Adrenal gland (tissue), 12 donors: ENCODE data around the gene UBTD2. TPM values are rescaled to one million over a fixed set of nuclear protein-coding genes. Genes with fewer than 3 reads are reported as not detected.

Experiments used
- DNase-seq, 7 donors: peaks; one replicate each; pipeline ENCODE4 v3.0.0-alpha.2; 2019 to 2020
- H3K27ac ChIP-seq, 5 donors: fragments of 200-600 bp; sonication (generic) in 4 of 5; 1 replicate in 3 of 5; 2 replicates in 2 of 5; pipeline versions ENCODE4 v1.5.1 to v1.8.0; 2016 to 2020; ENCODE audit warnings: mild to moderate bottlenecking in 1 of 5
- H3K27me3 ChIP-seq: fragments of 200-600 bp; 2 replicates; pipeline ENCODE4 v1.8.0; 2021
- H3K36me3 ChIP-seq, 2 donors: fragments of 200-600 bp; replicated peaks in 1 of 2; 1 replicate in 1 of 2; 2 replicates in 1 of 2; pipeline versions ENCODE4 v1.5.1 to v1.8.0; 2018 to 2022
- H3K4me1 ChIP-seq, 2 donors: fragments of 200-600 bp; replicated peaks in 1 of 2; 1 replicate in 1 of 2; 2 replicates in 1 of 2; pipeline versions ENCODE4 v1.5.1 to v1.8.0; 2018 to 2021
- H3K4me3 ChIP-seq, 4 donors: fragments of 200-600 bp; sonication (generic) in 3 of 4; one replicate each; pipeline ENCODE4 v1.5.1; 2016 to 2018
- H3K9me3 ChIP-seq, 3 donors: fragments of 200-600 bp; sonication (generic) in 1 of 3; replicated peaks in 1 of 3; 1 replicate in 2 of 3; 2 replicates in 1 of 3; pipeline versions ENCODE4 v1.5.1 to v1.8.0; 2016 to 2021
- POLR2A ChIP-seq, 2 donors: fragments of 450-650 bp; IDR thresholded peaks; one replicate each; pipeline ENCODE4 v1.6.1; 2017; ENCODE audit warnings: antibody characterized with exemption in 2 of 2, mild to moderate bottlenecking in 2 of 2, moderate library complexity in 1 of 2
- WGBS, 4 donors: extraction: QIAGEN DNeasy Blood & Tissue Kit in 2 of 4; methylation state at CpG; one replicate each; pipeline versions ENCODE4 v1.1.5 to v1.1.7; 2013 to 2017; 5-methylcytosine and 5-hydroxymethylcytosine counted together
- intact Hi-C, 2 donors: fragments of 100-400 bp; cut with DNase I; formaldehyde crosslinking; loops; one replicate each; pipeline versions ENCODE4 v1.14.1 to v1.15.0; 2022 to 2023
- polyA plus RNA-seq, 3 donors: library from polyadenylated mRNA; stranded (reverse); fragments of 200-250 nt in 2 of 3; fragments of 350-450 nt in 1 of 3; fragmentation: Illumina TruSeq in 1 of 3; extraction: RNeasy Lipid Tissue Mini Kit (QIAGEN cat#74804) in 1 of 3; gene quantifications; one replicate each; pipeline ENCODE4 v1.2.3, GENCODE V29; 2013 to 2014
- small RNA-seq, 2 donors: library from RNA; depleted of rRNA; stranded (forward); fragments of <200 nt; gene quantifications; one replicate each; pipeline ENCODE3, GENCODE V24; 2016
- total RNA-seq, 9 donors: library from RNA; depleted of rRNA in 4 of 9; stranded (reverse); fragments of >200 nt in 4 of 9; fragments of 120-200 nt in 1 of 9; fragmentation: NEBNext Ultra II Directional in 1 of 9; extraction: Animal tissue kit (Norgen Biotek cat#: 25700) in 1 of 9; gene quantifications; one replicate each; pipeline versions ENCODE4 v1.1.0 to v1.2.4, GENCODE V29; 2013 to 2023
- TF ChIP-seq, protein P1 (sequence below), 6 experiments: fragments of 450-650 bp in 4 of 6; fragments of 200-600 bp in 2 of 6; sonication (generic) in 1 of 6; IDR thresholded peaks; 1 replicate in 5 of 6; 2 replicates in 1 of 6; pipeline versions ENCODE4 v1.5.1 to v1.8.0; 2016 to 2021; ENCODE audit warnings: antibody characterized with exemption in 6 of 6, mild to moderate bottlenecking in 2 of 6, moderate library complexity in 1 of 6
- donor health status: healthy with polysubstance abuse.
- donor health status: Bipolar disorder and iron deficiency.
- donor health status: DM: yes; HTN: yes; CAD: no.
- donor health status: DM: no; HTN: no; CAD: no.
- donor health status: DM: no; HTN: no; CAD: no.
- donor health status: DM: yes; HTN: yes; CAD: no.

UBTD2 gene
- total and polyA plus RNA-seq, 12 donors, result 8.2 to 24.7 (median 17.2) TPM

DNA sequence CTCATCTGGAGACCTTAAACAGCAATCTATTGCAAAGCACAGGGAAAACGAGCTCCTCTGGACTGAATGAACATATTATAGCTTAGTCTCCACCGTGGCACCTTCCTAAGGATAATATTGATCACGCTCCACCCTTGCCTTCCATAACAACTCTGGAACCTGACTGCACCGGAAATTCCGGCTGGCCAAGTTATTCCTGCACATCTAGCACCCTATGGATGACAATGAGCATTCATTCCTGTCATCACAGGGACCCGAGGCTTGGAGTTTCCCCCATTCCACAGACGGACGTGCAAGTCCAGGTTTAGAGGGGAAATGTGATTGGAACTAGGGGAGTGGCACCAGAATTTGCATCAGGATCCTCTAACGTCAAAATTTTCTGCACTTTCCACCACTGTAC is 123.1 kb downstream of the UBTD2 start:
- H3K4me1 ChIP-seq, result peaks cover 21 to 34% of the 10 kb centered on the region in 2 donors
- H3K4me3 ChIP-seq, result no peak overlapping the region
- WGBS, 4 donors, result 83 to 93% (median 86%) methylated on average over 9 of the region's 9 CpGs
- TF ChIP-seq, protein P1, sequence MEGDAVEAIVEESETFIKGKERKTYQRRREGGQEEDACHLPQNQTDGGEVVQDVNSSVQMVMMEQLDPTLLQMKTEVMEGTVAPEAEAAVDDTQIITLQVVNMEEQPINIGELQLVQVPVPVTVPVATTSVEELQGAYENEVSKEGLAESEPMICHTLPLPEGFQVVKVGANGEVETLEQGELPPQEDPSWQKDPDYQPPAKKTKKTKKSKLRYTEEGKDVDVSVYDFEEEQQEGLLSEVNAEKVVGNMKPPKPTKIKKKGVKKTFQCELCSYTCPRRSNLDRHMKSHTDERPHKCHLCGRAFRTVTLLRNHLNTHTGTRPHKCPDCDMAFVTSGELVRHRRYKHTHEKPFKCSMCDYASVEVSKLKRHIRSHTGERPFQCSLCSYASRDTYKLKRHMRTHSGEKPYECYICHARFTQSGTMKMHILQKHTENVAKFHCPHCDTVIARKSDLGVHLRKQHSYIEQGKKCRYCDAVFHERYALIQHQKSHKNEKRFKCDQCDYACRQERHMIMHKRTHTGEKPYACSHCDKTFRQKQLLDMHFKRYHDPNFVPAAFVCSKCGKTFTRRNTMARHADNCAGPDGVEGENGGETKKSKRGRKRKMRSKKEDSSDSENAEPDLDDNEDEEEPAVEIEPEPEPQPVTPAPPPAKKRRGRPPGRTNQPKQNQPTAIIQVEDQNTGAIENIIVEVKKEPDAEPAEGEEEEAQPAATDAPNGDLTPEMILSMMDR (IDR thresholded peaks at IDR 0.05), result no peak
- no peak for TF ChIP-seq POLR2A (IDR thresholded peaks at IDR 0.05)
- H3K27ac ChIP-seq, result no peak overlapping the region
- DNase-seq, result no peak
- intact Hi-C loops, result no loop called here
- peaks cover 0 to 8% of the 10 kb centered on the region in 2 donors for H3K36me3 ChIP-seq
- H3K27me3 ChIP-seq, result no peaks in the 10 kb centered on the region
- H3K9me3 ChIP-seq, result no peaks in the 10 kb centered on the region

Small RNA genes lying within 50 kb of the gene (small RNA-seq; reads per million reads assigned to genes)
- 0 reads per million in 2 donors for gene RF00191

Other genes with a start within 250 kb of the UBTD2 start
- 10 to 100 TPM in 8 of 9 donors, 1 to 10 TPM in 1; 6.6 to 39.1 (median 24.2) TPM for gene STK10, start 95.5 kb downstream of the UBTD2 start, total RNA-seq
- gene STK10, start 95.5 kb downstream of the UBTD2 start, polyA plus RNA-seq, result 10 to 100 TPM in 2 of 3 donors, 1 to 10 TPM in 1; 5.5 to 17.1 (median 12.9) TPM
- not detected for gene EFCAB9, start 89.6 kb downstream of the UBTD2 start, total RNA-seq
- gene EFCAB9, start 89.6 kb downstream of the UBTD2 start, polyA plus RNA-seq, result not detected
- 100 to 1,000 TPM in 1 of 9 donors, 10 to 100 TPM in 8; 37.5 to 111 (median 58.1) TPM for gene SH3PXD2B, start 170.8 kb upstream of the UBTD2 start, total RNA-seq
- gene SH3PXD2B, start 170.8 kb upstream of the UBTD2 start, polyA plus RNA-seq, result 10 to 100 TPM; 15.2 to 37.9 (median 28.4) TPM